OCI-LY7 (cell line): Measurements from ENCODE around the gene PNPLA1.

Source experiments
- EZH2phosphoT487 ChIP-seq: fragments of 200-600 bp; sonication (generic); IDR thresholded peaks from 2 replicates; pipeline ENCODE4 v1.6.1; 2018; ENCODE audit warnings: low read depth, borderline replicate concordance, mild to moderate bottlenecking, mixed run types, antibody characterized with exemption, low read length, moderate library complexity, mixed read lengths
- TF ChIP-seq, protein P1 (sequence below): fragments of 200-600 bp; sonication (generic); conservative IDR thresholded peaks from 2 replicates; pipeline ENCODE4 v1.5.1; 2014; ENCODE audit warnings: mild to moderate bottlenecking, antibody characterized with exemption, low read length, moderate library complexity, mixed read lengths

DNA sequence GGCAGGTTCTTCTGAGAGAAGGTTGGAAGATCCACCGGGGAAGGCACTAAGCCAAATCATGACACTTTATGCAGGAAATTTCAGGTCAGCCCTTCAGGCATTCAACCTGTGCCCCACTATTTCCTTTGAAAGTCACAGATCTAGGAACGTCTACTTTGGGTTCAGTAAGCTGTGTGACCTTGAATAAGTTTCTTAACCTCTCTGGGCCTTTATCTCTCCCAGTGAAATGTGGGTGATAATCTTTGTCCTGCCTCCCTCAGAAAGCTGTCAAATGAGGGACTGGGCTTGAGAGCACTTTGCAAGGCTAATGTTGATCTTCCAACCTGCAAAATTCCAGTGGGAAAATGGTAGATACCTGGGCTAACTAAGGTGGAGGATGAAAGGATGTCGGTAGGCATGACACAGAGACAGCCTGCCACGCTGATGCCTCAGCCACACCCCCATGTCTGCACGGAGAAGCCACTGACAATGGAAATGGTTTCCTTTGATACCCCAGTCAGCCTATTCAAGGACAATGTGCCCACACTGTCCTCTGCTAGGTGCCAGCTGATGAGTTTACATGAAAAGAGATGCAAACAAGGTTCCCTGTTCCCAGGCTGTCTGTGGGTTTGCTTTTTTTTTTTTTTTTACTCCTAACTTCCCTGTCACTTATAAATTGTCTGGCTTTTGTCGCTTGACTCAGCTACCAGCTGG is 57.5 kb downstream of the PNPLA1 start:
- TF ChIP-seq, protein P1, sequence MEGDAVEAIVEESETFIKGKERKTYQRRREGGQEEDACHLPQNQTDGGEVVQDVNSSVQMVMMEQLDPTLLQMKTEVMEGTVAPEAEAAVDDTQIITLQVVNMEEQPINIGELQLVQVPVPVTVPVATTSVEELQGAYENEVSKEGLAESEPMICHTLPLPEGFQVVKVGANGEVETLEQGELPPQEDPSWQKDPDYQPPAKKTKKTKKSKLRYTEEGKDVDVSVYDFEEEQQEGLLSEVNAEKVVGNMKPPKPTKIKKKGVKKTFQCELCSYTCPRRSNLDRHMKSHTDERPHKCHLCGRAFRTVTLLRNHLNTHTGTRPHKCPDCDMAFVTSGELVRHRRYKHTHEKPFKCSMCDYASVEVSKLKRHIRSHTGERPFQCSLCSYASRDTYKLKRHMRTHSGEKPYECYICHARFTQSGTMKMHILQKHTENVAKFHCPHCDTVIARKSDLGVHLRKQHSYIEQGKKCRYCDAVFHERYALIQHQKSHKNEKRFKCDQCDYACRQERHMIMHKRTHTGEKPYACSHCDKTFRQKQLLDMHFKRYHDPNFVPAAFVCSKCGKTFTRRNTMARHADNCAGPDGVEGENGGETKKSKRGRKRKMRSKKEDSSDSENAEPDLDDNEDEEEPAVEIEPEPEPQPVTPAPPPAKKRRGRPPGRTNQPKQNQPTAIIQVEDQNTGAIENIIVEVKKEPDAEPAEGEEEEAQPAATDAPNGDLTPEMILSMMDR: no peak
- TF ChIP-seq EZH2phosphoT487: no peak
